Endothelial cell of umbilical vein (primary cell): ENCODE results near the gene TAGLN. TPM values are rescaled to one million over a fixed set of nuclear protein-coding genes. Genes with fewer than 3 reads are reported as not detected.

ENCODE experiments used
- BruUV-seq: library from RNA; stranded (reverse); fragments of 400-500 nt; replicated peaks from 2 replicates; lab custom pipeline; 2021; lab: Mats Ljungman, UMichigan
- CTCF ChIA-PET: fragments of 300-600, 350-600 bp; sonication (Branson Sonifier 250); formaldehyde crosslinking; loops from one replicate; lab custom pipeline; 2021; ENCODE audit warnings: antibody characterized with exemption, inconsistent platforms; lab: Charles Lee
- POLR2A ChIA-PET: fragments of 300-600, 350-600 bp; sonication (Branson Sonifier 250); formaldehyde crosslinking; loops from one replicate; lab custom pipeline; 2021; ENCODE audit warnings: antibody characterized with exemption, inconsistent platforms; lab: Charles Lee
- DNase-seq: peaks from one replicate; pipeline ENCODE4 v3.0.0-alpha.2; 2011; ENCODE audit warnings: low read depth, low spot score
- FAIRE-seq: peaks from 2 replicates; lab custom pipeline; 2011; peaks lifted over from hg19 to GRCh38; lab: Jason Lieb, UNC
- H2AFZ ChIP-seq: 2 replicates; pipeline ENCODE4 v1.6.0; 2012; ENCODE audit warnings: low read depth, low read length, control low read depth, inconsistent platforms
- H3K27ac ChIP-seq: 2 replicates; pipeline ENCODE4 v1.5.1; 2011; ENCODE audit warnings: low read depth, mild to moderate bottlenecking, control low read depth, low read length, moderate library complexity; ENCODE audit not compliant: insufficient read depth
- H3K27me3 ChIP-seq, 2 experiments: 2 replicates each; pipeline versions ENCODE4 v1.6.0 to v1.6.1; 2011; ENCODE audit warnings: low read length in 2 of 2, mixed read lengths in 1 of 2; ENCODE audit not compliant: control insufficient read depth in 2 of 2, insufficient read depth in 2 of 2
- H3K36me3 ChIP-seq, 2 experiments: 2 replicates in 1 of 2; 3 replicates in 1 of 2; pipeline ENCODE4 v1.5.1; 2011; ENCODE audit warnings: low read length in 2 of 2, mild to moderate bottlenecking in 1 of 2, moderate library complexity in 1 of 2; ENCODE audit not compliant: control insufficient read depth in 2 of 2, insufficient read depth in 2 of 2; ENCODE audit errors: extremely low read depth in 1 of 2
- H3K4me1 ChIP-seq: 3 replicates; pipeline ENCODE4 v1.5.1; 2011; ENCODE audit warnings: mild to moderate bottlenecking, low read length; ENCODE audit not compliant: control insufficient read depth, insufficient read depth; ENCODE audit errors: extremely low read depth
- H3K4me2 ChIP-seq: 2 replicates; pipeline ENCODE4 v1.6.1; 2011; ENCODE audit warnings: low read length, control low read depth, mixed read lengths; ENCODE audit not compliant: insufficient read depth
- H3K4me3 ChIP-seq, 3 experiments: fragments of 200-600 bp in 1 of 3; sonication (generic), shearing (Covaris generic) in 1 of 3; replicated peaks in 1 of 3; 2 replicates each; pipeline ENCODE4 v1.5.1; 2011 to 2016; ENCODE audit warnings: control low read depth in 3 of 3, low read length in 3 of 3, mild to moderate bottlenecking in 2 of 3, inconsistent platforms in 1 of 3, low read depth in 1 of 3, moderate library complexity in 1 of 3; ENCODE audit not compliant: insufficient read depth in 1 of 3
- H3K79me2 ChIP-seq: 2 replicates; pipeline ENCODE4 v1.6.0; 2012; ENCODE audit warnings: low read length, inconsistent platforms; ENCODE audit not compliant: control insufficient read depth, insufficient read depth
- H3K9ac ChIP-seq: replicated peaks from 2 replicates; pipeline ENCODE3; 2011; ENCODE audit warnings: low read length, control low read depth; ENCODE audit not compliant: insufficient read depth; ENCODE audit errors: extremely low read depth
- H3K9me1 ChIP-seq: replicated peaks from 3 replicates; pipeline ENCODE4 v1.6.0; 2011; ENCODE audit warnings: mild to moderate bottlenecking, low read length; ENCODE audit not compliant: control insufficient read depth, insufficient read depth; ENCODE audit errors: extremely low read depth
- H3K9me3 ChIP-seq: replicated peaks from 2 replicates; pipeline ENCODE4 v1.5.1; 2012; ENCODE audit warnings: low read length, inconsistent platforms; ENCODE audit not compliant: control insufficient read depth, insufficient read depth
- H4K20me1 ChIP-seq: replicated peaks from 2 replicates; pipeline ENCODE3; 2011; ENCODE audit warnings: mild to moderate bottlenecking, low read length; ENCODE audit not compliant: control insufficient read depth, insufficient read depth; ENCODE audit errors: extremely low read depth
- EZH2 ChIP-seq: IDR thresholded peaks from 2 replicates; pipeline ENCODE4 v1.6.1; 2012; ENCODE audit warnings: borderline replicate concordance, low read depth, mild to moderate bottlenecking, moderate library complexity, low read length, inconsistent platforms; ENCODE audit not compliant: severe bottlenecking
- FOS ChIP-seq: IDR thresholded peaks from 2 replicates; pipeline ENCODE4 v1.6.1; 2011; ENCODE audit warnings: mild to moderate bottlenecking, low read length, moderate library complexity, borderline replicate concordance; ENCODE audit not compliant: insufficient read depth
- GATA2 ChIP-seq: IDR thresholded peaks from 2 replicates; pipeline ENCODE4 v1.7.0; 2011; ENCODE audit warnings: low read depth, mild to moderate bottlenecking, moderate library complexity, mixed read lengths, low read length; ENCODE audit not compliant: insufficient read length, insufficient read depth
- JUN ChIP-seq: IDR thresholded peaks from 2 replicates; pipeline ENCODE4 v1.6.1; 2011; ENCODE audit warnings: borderline replicate concordance, low read depth; ENCODE audit not compliant: insufficient read length, insufficient read depth
- MYC ChIP-seq: IDR thresholded peaks from one replicate; pipeline ENCODE4 v1.6.1; 2011; ENCODE audit warnings: mild to moderate bottlenecking, low read depth, low read length
- POLR2A ChIP-seq: IDR thresholded peaks from 2 replicates; pipeline ENCODE4 v1.6.1; 2012; ENCODE audit warnings: low read depth, mild to moderate bottlenecking, control low read depth, low read length
- POLR2AphosphoS5 ChIP-seq: IDR thresholded peaks from 2 replicates; pipeline ENCODE4 v1.6.1; 2012; ENCODE audit warnings: low read depth, mild to moderate bottlenecking, control low read depth, low read length, moderate library complexity; ENCODE audit not compliant: insufficient read depth
- dilution Hi-C: fragments of 300-500 bp; cut with MboI; formaldehyde crosslinking; loops from one replicate; pipeline ENCODE4 v1.15.0; 2019; ENCODE audit warnings: low sequenced_read_pairs; ENCODE audit not compliant: extremely low pct_ligation_motif_present
- intact Hi-C: fragments of 100-400 bp; cut with micrococcal nuclease; formaldehyde crosslinking; loops from one replicate; pipeline ENCODE4 v1.10.0; 2022
- polyA plus RNA-seq, 4 experiments: library from polyadenylated mRNA; depleted of rRNA in 3 of 4; stranded (reverse) in 3 of 4; unstranded in 1 of 4; fragments of >200 nt; gene quantifications; 2 replicates each; pipeline versions ENCODE4 v1.2.1 to v1.2.3, GENCODE V29; 2011 to 2012; ENCODE audit warnings: missing spikeins in 1 of 4
- total RNA-seq: library from RNA; stranded (reverse); gene quantifications from 2 replicates; pipeline ENCODE4 v1.2.3, GENCODE V29; 2021
- TF ChIP-seq, protein P1 (sequence below): IDR thresholded peaks from 2 replicates; pipeline ENCODE4 v1.6.1; 2011; ENCODE audit not compliant: insufficient read depth, insufficient read length
- TF ChIP-seq, protein P2 (sequence below), 2 donors: IDR thresholded peaks; 1 replicate in 1 of 2; 2 replicates in 1 of 2; pipeline ENCODE4 v1.5.1; 2011; ENCODE audit warnings: low read length in 2 of 2, mild to moderate bottlenecking in 2 of 2, moderate library complexity in 2 of 2, control low read depth in 1 of 2, inconsistent platforms in 1 of 2, low read depth in 1 of 2; ENCODE audit not compliant: insufficient read depth in 1 of 2; ENCODE audit errors: extremely low read depth in 1 of 2

TAGLN gene
- total and polyA plus RNA-seq, 2 donors (not counting 3 experiments of a cell fraction or from before 2014, with no cell fraction given), result 20.8 to 113 TPM

GRCh38 chr11:117199916-117200812, 994 bp downstream of the TAGLN start:
- dilution Hi-C loops (no loop called here), intact Hi-C loops (loop anchor here (2.0 kb wide), 1 partner anchor 21 kb away; the partner anchor contains the start of gene SIDT2)
- FAIRE-seq (no peak), DNase-seq (no peak)
- H3K4me3 ChIP-seq, result no peak overlapping the region
- H3K36me3 ChIP-seq, result peaks cover 0 to 4% of the 10 kb centered on the region in 2 experiments
- BruUV-seq, result no TSS peak
- H3K27ac ChIP-seq, result no peak overlapping the region
- no peaks in the 10 kb centered on the region for H3K79me2 ChIP-seq
- ChIA-PET CTCF (interaction anchor here (1.1 to 1.3 kb wide), 2 partner anchors 17 to 26 kb away, joined by 3 read pairs; no protein-coding TSS in a partner anchor), POLR2A (interaction anchor here (0.6 kb wide), 2 partner anchors 13 to 101 kb away, joined by 3 to 5 read pairs; no protein-coding TSS in a partner anchor)
- peaks cover 9% of the 10 kb centered on the region for H3K4me1 ChIP-seq
- H2AFZ ChIP-seq, result no peak overlapping the region
- no peak overlapping the region for H3K9ac ChIP-seq
- TF ChIP-seq POLR2A (no peak), JUN (no peak), EZH2 (no peak), GATA2 (no peak), POLR2AphosphoS5 (no peak), FOS (no peak), MYC (no peak)
- TF ChIP-seq, protein P1, sequence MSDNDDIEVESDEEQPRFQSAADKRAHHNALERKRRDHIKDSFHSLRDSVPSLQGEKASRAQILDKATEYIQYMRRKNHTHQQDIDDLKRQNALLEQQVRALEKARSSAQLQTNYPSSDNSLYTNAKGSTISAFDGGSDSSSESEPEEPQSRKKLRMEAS, result no peak
- TF ChIP-seq, protein P2, sequence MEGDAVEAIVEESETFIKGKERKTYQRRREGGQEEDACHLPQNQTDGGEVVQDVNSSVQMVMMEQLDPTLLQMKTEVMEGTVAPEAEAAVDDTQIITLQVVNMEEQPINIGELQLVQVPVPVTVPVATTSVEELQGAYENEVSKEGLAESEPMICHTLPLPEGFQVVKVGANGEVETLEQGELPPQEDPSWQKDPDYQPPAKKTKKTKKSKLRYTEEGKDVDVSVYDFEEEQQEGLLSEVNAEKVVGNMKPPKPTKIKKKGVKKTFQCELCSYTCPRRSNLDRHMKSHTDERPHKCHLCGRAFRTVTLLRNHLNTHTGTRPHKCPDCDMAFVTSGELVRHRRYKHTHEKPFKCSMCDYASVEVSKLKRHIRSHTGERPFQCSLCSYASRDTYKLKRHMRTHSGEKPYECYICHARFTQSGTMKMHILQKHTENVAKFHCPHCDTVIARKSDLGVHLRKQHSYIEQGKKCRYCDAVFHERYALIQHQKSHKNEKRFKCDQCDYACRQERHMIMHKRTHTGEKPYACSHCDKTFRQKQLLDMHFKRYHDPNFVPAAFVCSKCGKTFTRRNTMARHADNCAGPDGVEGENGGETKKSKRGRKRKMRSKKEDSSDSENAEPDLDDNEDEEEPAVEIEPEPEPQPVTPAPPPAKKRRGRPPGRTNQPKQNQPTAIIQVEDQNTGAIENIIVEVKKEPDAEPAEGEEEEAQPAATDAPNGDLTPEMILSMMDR (IDR thresholded peaks at IDR 0.05; ENCODE audit: extremely low read depth in 1 of 2, insufficient read depth in 1 of 2, low read depth in 1 of 2, low read length in 2 of 2), result no peak
- no peaks in the 10 kb centered on the region for H3K27me3 ChIP-seq
- no peak overlapping the region for H3K4me2 ChIP-seq
- no peaks in the 10 kb centered on the region for H3K9me3 ChIP-seq
- H4K20me1 ChIP-seq, result no peaks in the 10 kb centered on the region
- no peaks in the 10 kb centered on the region for H3K9me1 ChIP-seq
